ENCODE results near the gene SRRM4. TPM values are rescaled to one million over a fixed set of nuclear protein-coding genes. Genes with fewer than 3 reads are reported as not detected.

SRRM4 gene
- total and polyA plus RNA-seq, 9 donors = 0.02 TPM; not detected in 6

DNA sequence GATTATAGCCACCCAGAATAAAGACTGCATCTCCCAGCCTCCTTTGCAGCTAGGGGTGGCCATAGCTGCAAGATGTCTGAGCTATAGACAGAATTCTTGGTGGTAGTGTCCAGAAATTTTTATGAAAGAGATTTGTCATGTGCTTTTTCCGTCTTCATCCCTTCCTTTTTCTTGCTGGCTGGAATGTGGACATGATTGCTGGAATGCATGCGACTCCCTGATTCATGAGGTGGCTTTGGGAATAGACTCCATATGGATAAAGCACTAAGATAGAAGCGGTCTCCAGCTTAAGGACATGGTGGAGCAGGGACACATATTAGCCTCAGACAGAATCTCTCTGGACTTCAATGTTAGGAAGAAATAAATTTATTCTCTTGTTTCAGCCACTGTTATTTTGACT is 187.4 kb downstream of the SRRM4 start:
- TF ChIP-seq, protein P1, sequence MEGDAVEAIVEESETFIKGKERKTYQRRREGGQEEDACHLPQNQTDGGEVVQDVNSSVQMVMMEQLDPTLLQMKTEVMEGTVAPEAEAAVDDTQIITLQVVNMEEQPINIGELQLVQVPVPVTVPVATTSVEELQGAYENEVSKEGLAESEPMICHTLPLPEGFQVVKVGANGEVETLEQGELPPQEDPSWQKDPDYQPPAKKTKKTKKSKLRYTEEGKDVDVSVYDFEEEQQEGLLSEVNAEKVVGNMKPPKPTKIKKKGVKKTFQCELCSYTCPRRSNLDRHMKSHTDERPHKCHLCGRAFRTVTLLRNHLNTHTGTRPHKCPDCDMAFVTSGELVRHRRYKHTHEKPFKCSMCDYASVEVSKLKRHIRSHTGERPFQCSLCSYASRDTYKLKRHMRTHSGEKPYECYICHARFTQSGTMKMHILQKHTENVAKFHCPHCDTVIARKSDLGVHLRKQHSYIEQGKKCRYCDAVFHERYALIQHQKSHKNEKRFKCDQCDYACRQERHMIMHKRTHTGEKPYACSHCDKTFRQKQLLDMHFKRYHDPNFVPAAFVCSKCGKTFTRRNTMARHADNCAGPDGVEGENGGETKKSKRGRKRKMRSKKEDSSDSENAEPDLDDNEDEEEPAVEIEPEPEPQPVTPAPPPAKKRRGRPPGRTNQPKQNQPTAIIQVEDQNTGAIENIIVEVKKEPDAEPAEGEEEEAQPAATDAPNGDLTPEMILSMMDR (IDR thresholded peaks at IDR 0.05) = no peak
- Histone ChIP-seq H3K4me1 (ENCODE audit: insufficient read depth) (no peaks in the 10 kb centered on the region), H3K27me3 (no peaks in the 10 kb centered on the region), H3K36me3 (no peaks in the 10 kb centered on the region), H3K9me3 (no peaks in the 10 kb centered on the region), H3K27ac (no peak overlapping the region), H3K4me3 (no peak overlapping the region)
- 75 to 79% (median 76%) methylated on average over 3 of the region's 3 CpGs for WGBS, 3 donors
- DNase-seq = no peak
- intact Hi-C loops (cut with DNase I) = no loop called here

DNA sequence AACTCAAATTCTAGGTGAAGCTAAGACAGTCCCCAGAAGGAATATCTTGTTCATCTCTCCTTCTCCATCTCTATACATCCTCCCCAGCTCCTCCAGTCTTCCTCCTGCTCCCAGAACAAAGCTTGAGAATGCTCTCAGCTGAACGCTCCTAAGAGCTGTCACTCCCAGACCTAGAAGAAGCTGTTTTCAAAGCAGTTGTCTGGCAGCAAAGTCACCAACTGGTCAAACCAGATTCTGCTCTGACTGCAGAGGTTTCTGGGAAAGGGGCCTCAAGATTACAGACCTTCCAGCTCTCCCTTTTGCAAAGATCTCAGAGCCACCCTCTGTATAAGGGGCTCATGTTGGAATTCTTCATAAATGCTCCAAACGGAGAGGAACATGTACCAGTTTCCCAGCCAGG is 187.8 kb downstream of the SRRM4 start:
- no peak overlapping the region for H3K4me3 ChIP-seq
- no peak for TF ChIP-seq POLR2A (IDR thresholded peaks at IDR 0.05)
- TF ChIP-seq, protein P1 (IDR thresholded peaks at IDR 0.05) = no peak
- no peak for TF ChIP-seq EP300 (IDR thresholded peaks at IDR 0.05)
- H3K36me3 ChIP-seq = no peaks in the 10 kb centered on the region
- H3K27me3 ChIP-seq = no peaks in the 10 kb centered on the region
- intact Hi-C loops (cut with DNase I) = no loop called here
- H3K4me1 ChIP-seq (ENCODE audit: insufficient read depth) = no peaks in the 10 kb centered on the region
- no peak overlapping the region for H3K27ac ChIP-seq
- no peaks in the 10 kb centered on the region for H3K9me3 ChIP-seq
- no peak for DNase-seq
- 43 to 51% (median 43%) methylated on average over 2 of the region's 2 CpGs for WGBS, 3 donors

DNA sequence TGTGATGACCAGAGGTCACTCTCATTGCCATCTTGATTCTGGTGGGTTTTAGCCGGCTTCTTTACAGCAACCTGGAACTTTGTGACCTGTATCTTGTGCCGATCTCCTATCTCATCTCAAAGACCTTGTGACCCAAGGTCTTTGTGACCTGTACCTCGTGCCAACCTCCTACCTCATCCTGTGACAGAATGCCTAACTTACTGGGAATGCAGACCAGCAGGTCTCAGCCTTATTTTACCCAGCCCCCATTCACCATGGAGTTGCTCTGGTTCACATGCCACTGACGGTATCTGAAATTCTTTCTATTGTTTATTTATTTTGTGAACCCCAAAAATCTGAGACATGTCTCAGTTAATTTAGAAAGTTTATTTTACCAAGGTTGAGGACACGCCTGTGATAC is 189.9 kb downstream of the SRRM4 start:
- WGBS, 3 donors = 67 to 75% (median 68%) methylated on average over 5 of the region's 5 CpGs
- intact Hi-C loops (cut with DNase I) = no loop called here
- no peak for DNase-seq
- no peak for TF ChIP-seq POLR2A (IDR thresholded peaks at IDR 0.05)
- TF ChIP-seq, protein P1 (IDR thresholded peaks at IDR 0.05) = no peak
- no peak for TF ChIP-seq EP300 (IDR thresholded peaks at IDR 0.05)
- no peak overlapping the region for H3K4me3 ChIP-seq
- no peaks in the 10 kb centered on the region for H3K36me3 ChIP-seq
- H3K4me1 ChIP-seq (ENCODE audit: insufficient read depth) = no peaks in the 10 kb centered on the region
- no peak overlapping the region for H3K27ac ChIP-seq
- H3K9me3 ChIP-seq = no peaks in the 10 kb centered on the region
- no peaks in the 10 kb centered on the region for H3K27me3 ChIP-seq

DNA sequence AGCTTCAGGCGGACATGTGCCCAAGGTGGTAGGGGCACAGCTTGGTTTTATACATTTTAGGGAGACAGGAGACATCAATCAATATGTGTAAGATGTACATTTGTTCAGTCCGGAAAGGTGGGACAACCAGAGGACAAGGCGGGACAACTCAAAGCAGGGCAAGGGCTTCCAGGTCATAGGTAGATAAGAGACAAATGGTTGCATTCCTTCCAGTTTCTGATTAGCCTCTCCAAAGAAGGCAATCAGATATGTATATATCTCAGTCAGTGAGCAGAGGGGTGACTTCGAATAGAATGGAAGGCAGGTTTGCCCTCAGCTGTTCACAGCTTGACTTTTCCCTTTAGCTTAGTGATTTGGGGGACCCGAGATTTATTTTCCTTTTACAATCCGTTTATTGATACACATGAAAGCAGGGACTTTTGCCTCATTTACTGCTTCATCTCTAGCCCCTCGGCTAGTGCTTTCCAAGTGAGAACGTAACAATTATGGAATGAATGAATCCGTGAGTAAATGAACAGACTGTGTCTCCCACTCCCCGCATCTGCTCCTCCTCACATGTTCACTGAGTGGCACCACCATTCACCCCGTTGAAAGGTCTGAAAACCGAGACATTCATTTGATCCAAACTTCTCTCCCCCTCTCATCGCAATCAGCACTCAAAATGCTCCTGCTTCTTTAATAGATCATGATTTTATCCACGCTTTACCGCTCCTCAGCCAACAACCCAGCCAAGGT is 190.5 kb downstream of the SRRM4 start:
- Histone ChIP-seq H3K9me3 (no peaks in the 10 kb centered on the region), H3K4me1 (ENCODE audit: insufficient read depth) (peaks cover 1% of the 10 kb centered on the region), H3K27me3 (no peaks in the 10 kb centered on the region), H3K4me3 (no peak overlapping the region), H3K36me3 (no peaks in the 10 kb centered on the region), H3K27ac (no peak overlapping the region)
- 45 to 61% (median 53%) methylated on average over 15 of the region's 15 CpGs for WGBS, 3 donors
- DNase-seq = no peak
- intact Hi-C loops (cut with DNase I) = no loop called here
- TF ChIP-seq, protein P1 (IDR thresholded peaks at IDR 0.05) = no peak
